Liver (tissue), 9 donors: ENCODE data around the gene D2HGDH. TPM values are rescaled to one million over a fixed set of nuclear protein-coding genes. Genes with fewer than 3 reads are reported as not detected.
"Not testable (repeated sequence)": the region's sequence is repeated elsewhere in the genome, so short reads cannot be mapped to it uniquely, and the experiment has no call there.

Experiments
- DNase-seq: peaks from one replicate; pipeline ENCODE4 v3.0.0-alpha.2; 2017; ENCODE audit warnings: low spot score
- H3K27ac ChIP-seq, 2 donors: one replicate each; pipeline ENCODE4 v1.7.0; 2013; ENCODE audit warnings: inconsistent platforms in 2 of 2, low read length in 2 of 2, control low read depth in 1 of 2, low read depth in 1 of 2, mild to moderate bottlenecking in 1 of 2
- H3K27me3 ChIP-seq, 4 donors: one replicate each; pipeline versions ENCODE4 v1.6.1 to v1.7.0; 2013; ENCODE audit warnings: low read length in 3 of 4, inconsistent platforms in 1 of 4, mild to moderate bottlenecking in 1 of 4, moderate library complexity in 1 of 4; ENCODE audit not compliant: control insufficient read depth in 4 of 4, insufficient read depth in 4 of 4
- H3K36me3 ChIP-seq, 4 donors: one replicate each; pipeline versions ENCODE4 v1.6.1 to v1.7.0; 2013; ENCODE audit warnings: low read length in 3 of 4, mild to moderate bottlenecking in 3 of 4, low read depth in 1 of 4, moderate library complexity in 1 of 4; ENCODE audit not compliant: control insufficient read depth in 4 of 4, insufficient read depth in 3 of 4
- H3K4me1 ChIP-seq, 4 donors: one replicate each; pipeline versions ENCODE4 v1.6.1 to v1.7.0; 2013; ENCODE audit warnings: low read length in 3 of 4, mild to moderate bottlenecking in 3 of 4, moderate library complexity in 1 of 4; ENCODE audit not compliant: control insufficient read depth in 4 of 4, insufficient read depth in 4 of 4
- H3K4me3 ChIP-seq, 3 donors: one replicate each; pipeline versions ENCODE4 v1.6.1 to v1.7.0; 2013; ENCODE audit warnings: low read length in 3 of 3, control low read depth in 1 of 3, low read depth in 1 of 3, mild to moderate bottlenecking in 1 of 3
- H3K9ac ChIP-seq, 2 donors: one replicate each; pipeline ENCODE4 v1.7.0; 2013; ENCODE audit warnings: low read length in 2 of 2, mild to moderate bottlenecking in 2 of 2, moderate library complexity in 2 of 2, control low read depth in 1 of 2, low read depth in 1 of 2
- H3K9me3 ChIP-seq, 4 donors: one replicate each; pipeline versions ENCODE4 v1.6.1 to v1.7.0; 2013; ENCODE audit warnings: low read length in 3 of 4; ENCODE audit not compliant: control insufficient read depth in 4 of 4
- WGBS: extraction: QIAGEN DNeasy Blood & Tissue Kit; methylation state at CpG from one replicate; pipeline ENCODE4 v1.1.7; 2013; 5-methylcytosine and 5-hydroxymethylcytosine counted together
- polyA plus RNA-seq, 2 donors: library from polyadenylated mRNA; stranded (reverse) in 1 of 2; unstranded in 1 of 2; fragments of 200-250 nt in 1 of 2; fragments of >200 nt in 1 of 2; fragmentation: Nextera tagmentation in 1 of 2; extraction: Ambion mirVana in 1 of 2; gene quantifications; one replicate each; pipeline versions ENCODE4 v1.2.1 to v1.2.3, GENCODE V29; 2013 to 2015
- total RNA-seq, 2 donors: library from RNA; depleted of rRNA; stranded (reverse); fragments of >200 nt; gene quantifications; one replicate each; pipeline ENCODE4 v1.2.3, GENCODE V29; 2014
- donor health status: healthy.
- donor health status: healthy.
- donor health status: healthy.
- donor health status: healthy.
- donor health status: healthy.

Gene D2HGDH
- total and polyA plus RNA-seq, 4 donors = 6.4 to 25.0 (median 13.5) TPM

DNA sequence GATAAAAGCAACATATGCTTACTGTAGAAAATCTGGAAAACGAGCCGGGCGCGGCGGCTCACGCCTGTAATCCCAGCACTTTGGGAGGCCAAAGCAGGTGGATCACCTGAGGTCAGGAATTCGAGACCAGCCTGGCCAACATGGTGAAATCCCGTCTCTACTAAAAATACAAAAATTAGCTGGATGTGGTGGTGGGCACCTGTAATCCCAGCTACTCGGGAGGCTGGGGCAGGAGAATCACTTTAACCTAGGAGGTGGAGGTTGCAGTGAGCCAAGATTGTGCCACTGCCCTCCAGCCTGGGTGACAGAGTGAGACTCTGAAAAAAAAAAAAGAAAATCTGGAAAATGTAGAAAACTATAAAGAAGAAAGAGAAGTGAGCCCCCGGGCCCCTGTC is 83.4 kb downstream of the D2HGDH start:
- H3K4me3 ChIP-seq, H3K27me3 ChIP-seq, H3K36me3 ChIP-seq, H3K9me3 ChIP-seq, DNase-seq, H3K9ac ChIP-seq, H3K27ac ChIP-seq: not testable (repeated sequence)
- WGBS = 75% methylated on average over 10 of the region's 10 CpGs
- H3K4me1 ChIP-seq = peaks cover 8 to 18% (median 11%) of the 10 kb centered on the region in 4 donors

Other genes with a start within 250 kb of the D2HGDH start
- gene STK25, start 226.0 kb upstream of the D2HGDH start, total RNA-seq = 10 to 100 TPM; 70.3 to 85.6 TPM
- gene STK25, start 226.0 kb upstream of the D2HGDH start, polyA plus RNA-seq = 10 to 100 TPM; 43.4 to 64.3 TPM
- 10 to 100 TPM; 11.3 to 30.5 TPM for gene BOK, start 175.9 kb upstream of the D2HGDH start, total RNA-seq
- gene BOK, start 175.9 kb upstream of the D2HGDH start, polyA plus RNA-seq = 10 to 100 TPM; 57.5 to 82.1 TPM
- 10 to 100 TPM; 16.8 to 20.5 TPM for gene THAP4, start 97.5 kb upstream of the D2HGDH start, total RNA-seq
- 10 to 100 TPM; 24.8 to 33.1 TPM for gene THAP4, start 97.5 kb upstream of the D2HGDH start, polyA plus RNA-seq
- gene ATG4B, start 96.9 kb upstream of the D2HGDH start, total RNA-seq = 10 to 100 TPM; 31.0 to 50.3 TPM
- 10 to 100 TPM; 31.4 to 44.0 TPM for gene ATG4B, start 96.9 kb upstream of the D2HGDH start, polyA plus RNA-seq
- 10 to 100 TPM in 1 of 2 donors, 1 to 10 TPM in 1; 5.5 to 17.0 TPM for gene DTYMK, start 47.8 kb upstream of the D2HGDH start, total RNA-seq
- gene DTYMK, start 47.8 kb upstream of the D2HGDH start, polyA plus RNA-seq = 10 to 100 TPM; 12.0 to 17.7 TPM
- gene ING5, start 32.6 kb upstream of the D2HGDH start, total RNA-seq = 10 to 100 TPM; 20.0 to 24.2 TPM
- 1 to 10 TPM; 7.2 to 7.8 TPM for gene ING5, start 32.6 kb upstream of the D2HGDH start, polyA plus RNA-seq
- under 1 TPM; 0.23 to 0.33 TPM for gene GAL3ST2, start 42.2 kb downstream of the D2HGDH start, total RNA-seq
- under 1 TPM in 1 of 2 donors, not detected in 1; 0.03 TPM for gene GAL3ST2, start 42.2 kb downstream of the D2HGDH start, polyA plus RNA-seq
- 10 to 100 TPM in 1 of 2 donors, 1 to 10 TPM in 1; 5.4 to 52.7 TPM for gene NEU4, start 74.6 kb downstream of the D2HGDH start, total RNA-seq
- 10 to 100 TPM; 17.5 to 58.4 TPM for gene NEU4, start 74.6 kb downstream of the D2HGDH start, polyA plus RNA-seq
- under 1 TPM; 0.25 to 0.37 TPM for gene PDCD1, start 124.3 kb downstream of the D2HGDH start, total RNA-seq
- under 1 TPM in 1 of 2 donors, not detected in 1; 0.20 TPM for gene PDCD1, start 124.3 kb downstream of the D2HGDH start, polyA plus RNA-seq
- gene RTP5, start 135.1 kb downstream of the D2HGDH start, total RNA-seq = under 1 TPM in 1 of 2 donors, not detected in 1; under 0.01 TPM
- gene RTP5, start 135.1 kb downstream of the D2HGDH start, polyA plus RNA-seq = under 1 TPM in 1 of 2 donors, not detected in 1; 0.03 TPM